HG03103 (cell line): Measurements from ENCODE around the gene ACOT11.
"Not testable (repeated sequence)": the region's sequence is repeated elsewhere in the genome, so short reads cannot be mapped to it uniquely, and the experiment has no call there.

ENCODE experiments used
- ATAC-seq: cut with Tn5 transposase; IDR thresholded peaks from one replicate; pipeline ENCODE4 v1.9.1; 2021; ENCODE audit warnings: low read depth; ENCODE audit not compliant: unreplicated experiment

The ACOT11 gene

GRCh38 chr1:54606990-54607325 is 58.9 kb downstream of the ACOT11 start:
- ATAC-seq: no peak

GRCh38 chr1:54607821-54608565 is 60.0 kb downstream of the ACOT11 start:
- ATAC-seq: no peak

GRCh38 chr1:54608566-54609230 is 60.7 kb downstream of the ACOT11 start:
- ATAC-seq: no peak

- ATAC-seq: no peak
These were observed 61.4 kb downstream of the ACOT11 start for GRCh38 chr1:54609301-54609921.

GRCh38 chr1:54610048-54610447 is 62.0 kb downstream of the ACOT11 start:
- ATAC-seq: no peak

GRCh38 chr1:54610601-54611580 is 62.9 kb downstream of the ACOT11 start:
- no peak for ATAC-seq

- ATAC-seq: no peak
These were observed 63.6 kb downstream of the ACOT11 start for GRCh38 chr1:54611621-54612020.

- no peak for ATAC-seq
These were observed 66.0 kb downstream of the ACOT11 start for GRCh38 chr1:54614024-54614423.

GRCh38 chr1:54614563-54614962 is 66.5 kb downstream of the ACOT11 start:
- no peak for ATAC-seq

GRCh38 chr1:54615531-54616279 is 67.7 kb downstream of the ACOT11 start:
- ATAC-seq: no peak

GRCh38 chr1:54619749-54620148 is 71.7 kb downstream of the ACOT11 start:
- no peak for ATAC-seq

- no peak for ATAC-seq
These were observed 75.4 kb downstream of the ACOT11 start, which contains the start of gene FAM151A for GRCh38 chr1:54623216-54624007. Gene FAM151A (minus strand): TSS chr1:54623525. CDS start chr1:54623395, 130 bp downstream.

- ATAC-seq: no peak
These were observed 76.7 kb downstream of the ACOT11 start for GRCh38 chr1:54624466-54625464.

GRCh38 chr1:54627196-54627595 is 79.2 kb downstream of the ACOT11 start:
- no peak for ATAC-seq

- ATAC-seq: not testable (repeated sequence)
These were observed 87.8 kb downstream of the ACOT11 start for GRCh38 chr1:54635804-54636203.

GRCh38 chr1:54636461-54637446 is 88.7 kb downstream of the ACOT11 start:
- ATAC-seq: not testable (repeated sequence)

- ATAC-seq: no peak
These were observed 92.3 kb downstream of the ACOT11 start for GRCh38 chr1:54640361-54640760.
